HepG2 (cell line): Measurements from ENCODE around the gene AMPD2. TPM values are rescaled to one million over a fixed set of nuclear protein-coding genes. Genes with fewer than 3 reads are reported as not detected.

Experiments used
- ARNT2 ChIP-seq: sonication (generic); formaldehyde crosslinking; IDR thresholded peaks from 2 replicates; pipeline ENCODE4 v1.8.0; 2022; ENCODE audit warnings: mild to moderate bottlenecking, low read depth, missing genetic modification reagents, moderate library complexity
- FOXA3 ChIP-seq: IDR thresholded peaks from 2 replicates; pipeline ENCODE4 v1.6.1; 2016; ENCODE audit warnings: missing genetic modification reagents, missing compliant biosample characterization
- POLR2AphosphoS5 ChIP-seq: IDR thresholded peaks from 2 replicates; pipeline ENCODE4 v1.6.1; 2012; ENCODE audit warnings: low read depth, low read length
- RAD51 ChIP-seq: fragments of 450-650 bp; IDR thresholded peaks from 2 replicates; pipeline ENCODE4 v1.6.1; 2016; ENCODE audit warnings: borderline replicate concordance
- SPEN ChIP-seq: sonication (generic); formaldehyde crosslinking; IDR thresholded peaks from 2 replicates; pipeline ENCODE4 v1.5.1; 2020; ENCODE audit warnings: low read depth, mild to moderate bottlenecking, missing genetic modification reagents
- TAF1 ChIP-seq: sonication (generic); formaldehyde crosslinking; IDR thresholded peaks from 2 replicates; pipeline ENCODE4 v1.4.0; 2020; ENCODE audit warnings: missing genetic modification reagents
- ZNF350 ChIP-seq: sonication (generic); formaldehyde crosslinking; IDR thresholded peaks from 2 replicates; pipeline ENCODE4 v1.4.0; 2020; ENCODE audit warnings: mild to moderate bottlenecking, low read depth, missing genetic modification reagents, borderline replicate concordance
- ZNF430 ChIP-seq: sonication (generic); formaldehyde crosslinking; IDR thresholded peaks from 2 replicates; pipeline ENCODE4 v1.9.0; 2021; ENCODE audit warnings: mild to moderate bottlenecking, missing genetic modification reagents
- ZNF775 ChIP-seq: sonication (generic); formaldehyde crosslinking; IDR thresholded peaks from 2 replicates; pipeline ENCODE4 v1.4.0; 2020; ENCODE audit warnings: missing genetic modification reagents, mild to moderate bottlenecking, moderate library complexity, borderline replicate concordance
- ZSCAN25 ChIP-seq: sonication (generic); formaldehyde crosslinking; IDR thresholded peaks from 2 replicates; pipeline ENCODE4 v1.8.0; 2022; ENCODE audit warnings: mild to moderate bottlenecking, missing genetic modification reagents
- polyA plus RNA-seq, 8 experiments: library from polyadenylated mRNA; depleted of rRNA in 3 of 8; stranded (reverse) in 7 of 8; unstranded in 1 of 8; fragments of >200 nt; fragmentation: Illumina TruSeq in 4 of 8; extraction: Trizol in 4 of 8; gene quantifications; 2 replicates each; pipeline versions ENCODE4 v1.2.1 to v1.2.3, GENCODE V29; 2011 to 2016; ENCODE audit warnings: low read depth in 4 of 8, missing spikeins in 1 of 8, mixed read lengths in 1 of 8; ENCODE audit not compliant: insufficient read depth in 1 of 8
- total RNA-seq, 5 experiments: library from RNA; depleted of rRNA; stranded (reverse); fragments of >200 nt; fragmentation: Illumina TruSeq; extraction: Trizol; gene quantifications; 2 replicates each; pipeline ENCODE4 v1.2.3, GENCODE V29; 2016; ENCODE audit warnings: low read depth in 1 of 5
- TF ChIP-seq, protein P1 (sequence below): sonication (generic); formaldehyde crosslinking; IDR thresholded peaks from 2 replicates; pipeline ENCODE4 v1.4.0; 2020; ENCODE audit warnings: missing genetic modification reagents, borderline replicate concordance
- TF ChIP-seq, protein P2 (sequence below): sonication (generic); formaldehyde crosslinking; IDR thresholded peaks from 2 replicates; pipeline ENCODE4 v1.8.0; 2022; ENCODE audit warnings: missing genetic modification reagents, mild to moderate bottlenecking, inconsistent platforms, borderline replicate concordance
- TF ChIP-seq, protein P3 (sequence below): sonication (generic); formaldehyde crosslinking; IDR thresholded peaks from 2 replicates; pipeline ENCODE4 v1.8.1; 2023; ENCODE audit warnings: mild to moderate bottlenecking, missing genetic modification reagents
- TF ChIP-seq, protein P4 (sequence below): sonication (generic); formaldehyde crosslinking; IDR thresholded peaks from 2 replicates; pipeline ENCODE4 v1.4.0; 2020; ENCODE audit warnings: mild to moderate bottlenecking, missing genetic modification reagents
- TF ChIP-seq, protein P5 (sequence below): sonication (generic); formaldehyde crosslinking; IDR thresholded peaks from 2 replicates; pipeline ENCODE4 v1.9.0; 2022; ENCODE audit warnings: missing genetic modification reagents, mild to moderate bottlenecking, borderline replicate concordance

Gene AMPD2
- total and polyA plus RNA-seq, 2 of the 13 experiments (the other 11 are each of a cell fraction or from before 2014, with no cell fraction given): 62.3 to 82.0 TPM

DNA sequence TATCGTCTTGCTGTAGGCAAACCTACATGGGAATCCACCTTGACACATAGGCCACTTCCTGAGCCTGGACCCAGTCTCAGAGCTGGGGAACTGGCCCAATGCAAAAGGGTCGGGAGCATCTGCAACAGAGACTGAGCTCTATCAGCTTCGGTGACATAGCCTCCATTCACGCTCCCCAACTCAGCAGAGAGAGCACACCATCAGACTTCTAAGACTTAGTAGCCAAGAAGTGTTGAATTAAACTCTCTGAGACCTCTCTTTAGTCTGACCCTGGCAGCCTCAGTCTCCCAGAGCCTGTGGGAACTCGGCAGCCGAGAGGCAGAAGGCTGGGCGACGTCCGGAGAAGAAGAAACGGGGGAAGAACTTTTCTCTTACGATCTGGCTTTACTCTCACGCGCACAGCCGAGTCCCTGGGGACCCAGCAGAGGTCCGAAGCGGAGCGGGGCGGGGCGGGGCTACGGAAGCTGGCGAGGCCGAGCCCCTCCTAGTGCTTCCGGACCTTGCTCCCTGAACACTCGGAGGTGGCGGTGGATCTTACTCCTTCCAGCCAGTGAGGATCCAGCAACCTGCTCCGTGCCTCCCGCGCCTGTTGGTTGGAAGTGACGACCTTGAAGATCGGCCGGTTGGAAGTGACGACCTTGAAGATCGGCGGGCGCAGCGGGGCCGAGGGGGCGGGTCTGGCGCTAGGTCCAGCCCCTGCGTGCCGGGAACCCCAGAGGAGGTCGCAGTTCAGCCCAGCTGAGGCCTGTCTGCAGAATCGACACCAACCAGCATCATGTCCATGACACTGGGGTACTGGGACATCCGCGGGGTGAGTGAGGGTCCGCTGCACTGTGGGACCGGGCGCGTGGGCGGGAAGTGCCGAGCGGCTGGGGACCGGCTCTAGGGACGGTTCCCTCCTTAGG, 36.2 kb downstream of the AMPD2 start, which contains the start of gene GSTM4 (continued):
- TF ChIP-seq, protein P1, sequence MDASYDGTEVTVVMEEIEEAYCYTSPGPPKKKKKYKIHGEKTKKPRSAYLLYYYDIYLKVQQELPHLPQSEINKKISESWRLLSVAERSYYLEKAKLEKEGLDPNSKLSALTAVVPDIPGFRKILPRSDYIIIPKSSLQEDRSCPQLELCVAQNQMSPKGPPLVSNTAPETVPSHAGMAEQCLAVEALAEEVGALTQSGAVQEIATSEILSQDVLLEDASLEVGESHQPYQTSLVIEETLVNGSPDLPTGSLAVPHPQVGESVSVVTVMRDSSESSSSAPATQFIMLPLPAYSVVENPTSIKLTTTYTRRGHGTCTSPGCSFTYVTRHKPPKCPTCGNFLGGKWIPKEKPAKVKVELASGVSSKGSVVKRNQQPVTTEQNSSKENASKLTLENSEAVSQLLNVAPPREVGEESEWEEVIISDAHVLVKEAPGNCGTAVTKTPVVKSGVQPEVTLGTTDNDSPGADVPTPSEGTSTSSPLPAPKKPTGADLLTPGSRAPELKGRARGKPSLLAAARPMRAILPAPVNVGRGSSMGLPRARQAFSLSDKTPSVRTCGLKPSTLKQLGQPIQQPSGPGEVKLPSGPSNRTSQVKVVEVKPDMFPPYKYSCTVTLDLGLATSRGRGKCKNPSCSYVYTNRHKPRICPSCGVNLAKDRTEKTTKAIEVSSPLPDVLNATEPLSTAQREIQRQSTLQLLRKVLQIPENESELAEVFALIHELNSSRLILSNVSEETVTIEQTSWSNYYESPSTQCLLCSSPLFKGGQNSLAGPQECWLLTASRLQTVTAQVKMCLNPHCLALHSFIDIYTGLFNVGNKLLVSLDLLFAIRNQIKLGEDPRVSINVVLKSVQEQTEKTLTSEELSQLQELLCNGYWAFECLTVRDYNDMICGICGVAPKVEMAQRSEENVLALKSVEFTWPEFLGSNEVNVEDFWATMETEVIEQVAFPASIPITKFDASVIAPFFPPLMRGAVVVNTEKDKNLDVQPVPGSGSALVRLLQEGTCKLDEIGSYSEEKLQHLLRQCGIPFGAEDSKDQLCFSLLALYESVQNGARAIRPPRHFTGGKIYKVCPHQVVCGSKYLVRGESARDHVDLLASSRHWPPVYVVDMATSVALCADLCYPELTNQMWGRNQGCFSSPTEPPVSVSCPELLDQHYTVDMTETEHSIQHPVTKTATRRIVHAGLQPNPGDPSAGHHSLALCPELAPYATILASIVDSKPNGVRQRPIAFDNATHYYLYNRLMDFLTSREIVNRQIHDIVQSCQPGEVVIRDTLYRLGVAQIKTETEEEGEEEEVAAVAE (CRISPR knock-in tag): peak; percentile 85; the same call in 1 of the 2 replicates
- TF ChIP-seq ZNF350 (CRISPR knock-in tag) (peak; percentile 57), RAD51 (no peak), SPEN (CRISPR knock-in tag) (peak; percentile 88), POLR2AphosphoS5 (peak; percentile 80), TAF1 (CRISPR knock-in tag) (peak; percentile 77), ZNF775 (CRISPR knock-in tag) (peak; percentile 71; the same call in 1 of the 2 replicates), ZSCAN25 (CRISPR knock-in tag) (peak; percentile 57), FOXA3 (peak; percentile 31; the same call in 1 of the 2 replicates), ZNF430 (CRISPR knock-in tag) (peak; percentile 93), ARNT2 (CRISPR knock-in tag) (peak; percentile 58; the same call in 1 of the 2 replicates)
- TF ChIP-seq, protein P2, sequence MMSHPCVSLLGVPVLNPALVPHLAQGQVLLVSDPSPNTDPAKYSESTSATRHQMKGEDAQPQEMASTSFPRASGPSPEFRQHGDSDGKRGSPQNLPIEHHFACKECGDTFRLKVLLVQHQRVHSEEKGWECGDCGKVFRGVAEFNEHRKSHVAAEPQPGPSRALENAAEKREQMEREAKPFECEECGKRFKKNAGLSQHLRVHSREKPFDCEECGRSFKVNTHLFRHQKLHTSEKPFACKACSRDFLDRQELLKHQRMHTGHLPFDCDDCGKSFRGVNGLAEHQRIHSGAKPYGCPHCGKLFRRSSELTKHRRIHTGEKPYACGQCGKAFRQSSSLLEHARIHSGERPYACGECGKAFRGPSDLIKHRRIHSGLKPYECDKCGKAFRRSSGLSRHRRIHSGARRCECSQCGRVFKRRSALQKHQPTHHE (CRISPR knock-in tag): peak; percentile 89; the same call in 1 of the 2 replicates
- TF ChIP-seq, protein P3, sequence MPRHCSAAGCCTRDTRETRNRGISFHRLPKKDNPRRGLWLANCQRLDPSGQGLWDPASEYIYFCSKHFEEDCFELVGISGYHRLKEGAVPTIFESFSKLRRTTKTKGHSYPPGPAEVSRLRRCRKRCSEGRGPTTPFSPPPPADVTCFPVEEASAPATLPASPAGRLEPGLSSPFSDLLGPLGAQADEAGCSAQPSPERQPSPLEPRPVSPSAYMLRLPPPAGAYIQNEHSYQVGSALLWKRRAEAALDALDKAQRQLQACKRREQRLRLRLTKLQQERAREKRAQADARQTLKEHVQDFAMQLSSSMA: no peak
- TF ChIP-seq, protein P4, sequence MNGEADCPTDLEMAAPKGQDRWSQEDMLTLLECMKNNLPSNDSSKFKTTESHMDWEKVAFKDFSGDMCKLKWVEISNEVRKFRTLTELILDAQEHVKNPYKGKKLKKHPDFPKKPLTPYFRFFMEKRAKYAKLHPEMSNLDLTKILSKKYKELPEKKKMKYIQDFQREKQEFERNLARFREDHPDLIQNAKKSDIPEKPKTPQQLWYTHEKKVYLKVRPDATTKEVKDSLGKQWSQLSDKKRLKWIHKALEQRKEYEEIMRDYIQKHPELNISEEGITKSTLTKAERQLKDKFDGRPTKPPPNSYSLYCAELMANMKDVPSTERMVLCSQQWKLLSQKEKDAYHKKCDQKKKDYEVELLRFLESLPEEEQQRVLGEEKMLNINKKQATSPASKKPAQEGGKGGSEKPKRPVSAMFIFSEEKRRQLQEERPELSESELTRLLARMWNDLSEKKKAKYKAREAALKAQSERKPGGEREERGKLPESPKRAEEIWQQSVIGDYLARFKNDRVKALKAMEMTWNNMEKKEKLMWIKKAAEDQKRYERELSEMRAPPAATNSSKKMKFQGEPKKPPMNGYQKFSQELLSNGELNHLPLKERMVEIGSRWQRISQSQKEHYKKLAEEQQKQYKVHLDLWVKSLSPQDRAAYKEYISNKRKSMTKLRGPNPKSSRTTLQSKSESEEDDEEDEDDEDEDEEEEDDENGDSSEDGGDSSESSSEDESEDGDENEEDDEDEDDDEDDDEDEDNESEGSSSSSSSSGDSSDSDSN (CRISPR knock-in tag): peak; percentile 67; the same call in 1 of the 2 replicates
- TF ChIP-seq, protein P5, sequence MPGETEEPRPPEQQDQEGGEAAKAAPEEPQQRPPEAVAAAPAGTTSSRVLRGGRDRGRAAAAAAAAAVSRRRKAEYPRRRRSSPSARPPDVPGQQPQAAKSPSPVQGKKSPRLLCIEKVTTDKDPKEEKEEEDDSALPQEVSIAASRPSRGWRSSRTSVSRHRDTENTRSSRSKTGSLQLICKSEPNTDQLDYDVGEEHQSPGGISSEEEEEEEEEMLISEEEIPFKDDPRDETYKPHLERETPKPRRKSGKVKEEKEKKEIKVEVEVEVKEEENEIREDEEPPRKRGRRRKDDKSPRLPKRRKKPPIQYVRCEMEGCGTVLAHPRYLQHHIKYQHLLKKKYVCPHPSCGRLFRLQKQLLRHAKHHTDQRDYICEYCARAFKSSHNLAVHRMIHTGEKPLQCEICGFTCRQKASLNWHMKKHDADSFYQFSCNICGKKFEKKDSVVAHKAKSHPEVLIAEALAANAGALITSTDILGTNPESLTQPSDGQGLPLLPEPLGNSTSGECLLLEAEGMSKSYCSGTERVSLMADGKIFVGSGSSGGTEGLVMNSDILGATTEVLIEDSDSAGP (CRISPR knock-in tag): peak; percentile 87
